WTC11 (cell line): ENCODE results near the gene ARL6IP5. TPM values are rescaled to one million over a fixed set of nuclear protein-coding genes. Genes with fewer than 3 reads are reported as not detected.

Experiments
- ATAC-seq: fragments of 200-7000 bp; cut with Tn5 transposase; 2 replicates; pipeline ENCODE4 v1.10.0; 2021; ENCODE audit warnings: mild to moderate bottlenecking, moderate library complexity
- CTCF ChIA-PET: fragments of 300-600 bp; sonication (Branson Sonifier 250); formaldehyde crosslinking; loops from one replicate; lab custom pipeline; 2021; ENCODE audit warnings: antibody characterized with exemption; lab: Charles Lee
- POLR2A ChIA-PET: fragments of 350-600 bp; sonication (Branson Sonifier 250); formaldehyde crosslinking; loops from one replicate; lab custom pipeline; 2021; ENCODE audit warnings: antibody characterized with exemption; lab: Charles Lee
- DNase-seq: peaks from one replicate; pipeline ENCODE4 v3.0.0; 2021; ENCODE audit warnings: low spot score
- H3K27ac Mint-ChIP-seq: 2 replicates; pipeline ENCODE4 v1.8.0; 2021; ENCODE audit warnings: mixed read lengths
- H3K27me3 Mint-ChIP-seq: 2 replicates; pipeline ENCODE4 v1.8.0; 2021; ENCODE audit warnings: low read depth, mild to moderate bottlenecking, moderate library complexity, mixed read lengths
- H3K36me3 Mint-ChIP-seq: 2 replicates; pipeline ENCODE4 v1.8.0; 2021; ENCODE audit warnings: mixed read lengths
- H3K4me1 Mint-ChIP-seq: 2 replicates; pipeline ENCODE4 v1.8.0; 2022; ENCODE audit warnings: mixed read lengths
- H3K4me3 Mint-ChIP-seq: 2 replicates; pipeline ENCODE4 v1.8.0; 2021; ENCODE audit warnings: mild to moderate bottlenecking, moderate library complexity, mixed read lengths
- H3K9me3 Mint-ChIP-seq: 2 replicates; pipeline ENCODE4 v1.8.0; 2021; ENCODE audit warnings: mixed read lengths
- CREM ChIP-seq: sonication (generic); formaldehyde crosslinking; IDR thresholded peaks from 2 replicates; pipeline ENCODE4 v1.8.1; 2022; ENCODE audit warnings: mild to moderate bottlenecking, missing genetic modification reagents, moderate library complexity
- GABPB1 ChIP-seq: sonication (generic); formaldehyde crosslinking; IDR thresholded peaks from 2 replicates; pipeline ENCODE4 v1.8.1; 2023; ENCODE audit warnings: mild to moderate bottlenecking, missing genetic modification reagents
- IRF2 ChIP-seq: sonication (generic); formaldehyde crosslinking; IDR thresholded peaks from 2 replicates; pipeline ENCODE4 v1.8.0; 2022; ENCODE audit warnings: low read depth, missing genetic modification reagents, borderline replicate concordance
- JAZF1 ChIP-seq: fragments of 250-450 bp; sonication (Bioruptor Pico); IDR thresholded peaks from 2 replicates; pipeline ENCODE4 v1.9.0; 2021; ENCODE audit warnings: moderate library complexity, mild to moderate bottlenecking, inconsistent platforms
- JUN ChIP-seq: sonication (generic); formaldehyde crosslinking; IDR thresholded peaks from 2 replicates; pipeline ENCODE4 v1.8.0; 2023; ENCODE audit warnings: mild to moderate bottlenecking, missing genetic modification reagents
- RORB ChIP-seq: fragments of 250-450 bp; sonication (Bioruptor Pico); IDR thresholded peaks from 2 replicates; pipeline ENCODE4 v1.9.0; 2021; ENCODE audit warnings: mild to moderate bottlenecking
- ZNF219 ChIP-seq: sonication (generic); formaldehyde crosslinking; IDR thresholded peaks from 2 replicates; pipeline ENCODE4 v1.8.0; 2023; ENCODE audit warnings: missing genetic modification reagents, mild to moderate bottlenecking, borderline replicate concordance
- ZNF396 ChIP-seq: fragments of 250-450 bp; sonication (Bioruptor Pico); IDR thresholded peaks from 2 replicates; pipeline ENCODE4 v1.8.0; 2021; ENCODE audit warnings: mild to moderate bottlenecking, moderate library complexity, borderline replicate concordance
- total RNA-seq: library from RNA; stranded (reverse); gene quantifications from 3 replicates; pipeline ENCODE4 v1.2.3, GENCODE V29; 2021
- TF ChIP-seq, protein P1 (sequence below): sonication (generic); formaldehyde crosslinking; IDR thresholded peaks from 2 replicates; pipeline ENCODE4 v1.8.1; 2023; ENCODE audit warnings: mild to moderate bottlenecking, missing genetic modification reagents
- TF ChIP-seq, protein P2 (sequence below): sonication (generic); formaldehyde crosslinking; IDR thresholded peaks from 2 replicates; pipeline ENCODE4 v1.8.0; 2023; ENCODE audit warnings: missing genetic modification reagents, mild to moderate bottlenecking, borderline replicate concordance
- TF ChIP-seq, protein P3 (sequence below): sonication (generic); formaldehyde crosslinking; IDR thresholded peaks from 2 replicates; pipeline ENCODE4 v1.8.1; 2023; ENCODE audit warnings: mild to moderate bottlenecking, missing genetic modification reagents, moderate library complexity
- TF ChIP-seq, protein P4 (sequence below): sonication (generic); formaldehyde crosslinking; IDR thresholded peaks from 2 replicates; pipeline ENCODE4 v1.8.0; 2022; ENCODE audit warnings: mild to moderate bottlenecking, missing genetic modification reagents
- TF ChIP-seq, protein P5 (sequence below): sonication (generic); formaldehyde crosslinking; IDR thresholded peaks from 2 replicates; pipeline ENCODE4 v1.8.0; 2023; ENCODE audit warnings: missing genetic modification reagents
- TF ChIP-seq, protein P6 (sequence below): fragments of 250-450 bp; sonication (Bioruptor Pico); conservative IDR thresholded peaks from 2 replicates; pipeline ENCODE4 v1.9.0; 2021; ENCODE audit warnings: mild to moderate bottlenecking

The ARL6IP5 gene
- total RNA-seq, 1 experiment from 2014 or later, result 28.4 TPM

DNA sequence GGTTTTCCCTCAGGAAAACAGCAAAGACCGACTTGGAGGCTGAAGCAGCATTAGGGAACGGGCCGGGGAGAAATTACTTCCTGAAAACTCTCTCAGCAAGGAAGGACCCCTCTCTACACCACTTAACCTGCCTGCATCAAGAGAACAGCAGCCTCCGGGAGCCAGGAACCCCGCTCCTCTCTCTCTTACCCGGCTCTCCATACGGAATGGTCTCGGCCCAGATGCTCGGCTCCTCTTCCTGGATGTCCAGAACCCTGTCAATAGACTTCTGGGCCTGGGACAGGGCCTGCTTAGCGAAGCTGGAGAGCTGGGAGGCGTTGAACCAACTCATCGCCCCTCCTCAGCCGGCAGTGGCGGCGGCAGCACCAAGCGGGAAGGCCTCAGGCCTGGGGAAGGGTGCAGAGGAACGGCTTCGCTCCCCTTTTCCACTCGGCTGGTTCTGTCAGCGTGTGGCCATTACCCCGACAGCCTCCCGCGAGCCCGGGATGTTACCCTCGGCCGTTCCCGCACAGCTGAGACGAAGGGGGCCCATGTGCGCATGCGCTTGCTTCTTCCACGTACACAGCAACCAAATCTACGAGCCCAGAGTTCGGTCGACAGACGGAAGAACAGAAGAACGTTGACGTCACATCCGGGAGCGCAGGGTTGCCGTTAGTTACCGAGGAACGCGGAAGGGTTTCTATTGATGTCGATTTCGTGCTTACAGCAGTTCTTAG lies 32.8 kb upstream of the ARL6IP5 start, which contains the start of gene TMF1 (continued):
- TF ChIP-seq, protein P1, sequence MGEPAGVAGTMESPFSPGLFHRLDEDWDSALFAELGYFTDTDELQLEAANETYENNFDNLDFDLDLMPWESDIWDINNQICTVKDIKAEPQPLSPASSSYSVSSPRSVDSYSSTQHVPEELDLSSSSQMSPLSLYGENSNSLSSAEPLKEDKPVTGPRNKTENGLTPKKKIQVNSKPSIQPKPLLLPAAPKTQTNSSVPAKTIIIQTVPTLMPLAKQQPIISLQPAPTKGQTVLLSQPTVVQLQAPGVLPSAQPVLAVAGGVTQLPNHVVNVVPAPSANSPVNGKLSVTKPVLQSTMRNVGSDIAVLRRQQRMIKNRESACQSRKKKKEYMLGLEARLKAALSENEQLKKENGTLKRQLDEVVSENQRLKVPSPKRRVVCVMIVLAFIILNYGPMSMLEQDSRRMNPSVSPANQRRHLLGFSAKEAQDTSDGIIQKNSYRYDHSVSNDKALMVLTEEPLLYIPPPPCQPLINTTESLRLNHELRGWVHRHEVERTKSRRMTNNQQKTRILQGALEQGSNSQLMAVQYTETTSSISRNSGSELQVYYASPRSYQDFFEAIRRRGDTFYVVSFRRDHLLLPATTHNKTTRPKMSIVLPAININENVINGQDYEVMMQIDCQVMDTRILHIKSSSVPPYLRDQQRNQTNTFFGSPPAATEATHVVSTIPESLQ (CRISPR knock-in tag), result no peak
- no peak for TF ChIP-seq RORB (CRISPR knock-in tag)
- TF ChIP-seq, protein P2, sequence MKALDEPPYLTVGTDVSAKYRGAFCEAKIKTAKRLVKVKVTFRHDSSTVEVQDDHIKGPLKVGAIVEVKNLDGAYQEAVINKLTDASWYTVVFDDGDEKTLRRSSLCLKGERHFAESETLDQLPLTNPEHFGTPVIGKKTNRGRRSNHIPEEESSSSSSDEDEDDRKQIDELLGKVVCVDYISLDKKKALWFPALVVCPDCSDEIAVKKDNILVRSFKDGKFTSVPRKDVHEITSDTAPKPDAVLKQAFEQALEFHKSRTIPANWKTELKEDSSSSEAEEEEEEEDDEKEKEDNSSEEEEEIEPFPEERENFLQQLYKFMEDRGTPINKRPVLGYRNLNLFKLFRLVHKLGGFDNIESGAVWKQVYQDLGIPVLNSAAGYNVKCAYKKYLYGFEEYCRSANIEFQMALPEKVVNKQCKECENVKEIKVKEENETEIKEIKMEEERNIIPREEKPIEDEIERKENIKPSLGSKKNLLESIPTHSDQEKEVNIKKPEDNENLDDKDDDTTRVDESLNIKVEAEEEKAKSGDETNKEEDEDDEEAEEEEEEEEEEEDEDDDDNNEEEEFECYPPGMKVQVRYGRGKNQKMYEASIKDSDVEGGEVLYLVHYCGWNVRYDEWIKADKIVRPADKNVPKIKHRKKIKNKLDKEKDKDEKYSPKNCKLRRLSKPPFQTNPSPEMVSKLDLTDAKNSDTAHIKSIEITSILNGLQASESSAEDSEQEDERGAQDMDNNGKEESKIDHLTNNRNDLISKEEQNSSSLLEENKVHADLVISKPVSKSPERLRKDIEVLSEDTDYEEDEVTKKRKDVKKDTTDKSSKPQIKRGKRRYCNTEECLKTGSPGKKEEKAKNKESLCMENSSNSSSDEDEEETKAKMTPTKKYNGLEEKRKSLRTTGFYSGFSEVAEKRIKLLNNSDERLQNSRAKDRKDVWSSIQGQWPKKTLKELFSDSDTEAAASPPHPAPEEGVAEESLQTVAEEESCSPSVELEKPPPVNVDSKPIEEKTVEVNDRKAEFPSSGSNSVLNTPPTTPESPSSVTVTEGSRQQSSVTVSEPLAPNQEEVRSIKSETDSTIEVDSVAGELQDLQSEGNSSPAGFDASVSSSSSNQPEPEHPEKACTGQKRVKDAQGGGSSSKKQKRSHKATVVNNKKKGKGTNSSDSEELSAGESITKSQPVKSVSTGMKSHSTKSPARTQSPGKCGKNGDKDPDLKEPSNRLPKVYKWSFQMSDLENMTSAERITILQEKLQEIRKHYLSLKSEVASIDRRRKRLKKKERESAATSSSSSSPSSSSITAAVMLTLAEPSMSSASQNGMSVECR (CRISPR knock-in tag), result no peak; the same call in 1 of the 2 replicates
- peak; percentile 94 for TF ChIP-seq CREM
- TF ChIP-seq IRF2 (CRISPR knock-in tag), result no peak
- peak; percentile 67 for TF ChIP-seq GABPB1 (CRISPR knock-in tag)
- TF ChIP-seq ZNF219 (CRISPR knock-in tag), result no peak
- TF ChIP-seq, protein P3, sequence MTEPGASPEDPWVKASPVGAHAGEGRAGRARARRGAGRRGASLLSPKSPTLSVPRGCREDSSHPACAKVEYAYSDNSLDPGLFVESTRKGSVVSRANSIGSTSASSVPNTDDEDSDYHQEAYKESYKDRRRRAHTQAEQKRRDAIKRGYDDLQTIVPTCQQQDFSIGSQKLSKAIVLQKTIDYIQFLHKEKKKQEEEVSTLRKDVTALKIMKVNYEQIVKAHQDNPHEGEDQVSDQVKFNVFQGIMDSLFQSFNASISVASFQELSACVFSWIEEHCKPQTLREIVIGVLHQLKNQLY (CRISPR knock-in tag), result no peak
- TF ChIP-seq, protein P4, sequence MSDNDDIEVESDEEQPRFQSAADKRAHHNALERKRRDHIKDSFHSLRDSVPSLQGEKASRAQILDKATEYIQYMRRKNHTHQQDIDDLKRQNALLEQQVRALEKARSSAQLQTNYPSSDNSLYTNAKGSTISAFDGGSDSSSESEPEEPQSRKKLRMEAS, result peak; percentile 64
- TF ChIP-seq, protein P5, sequence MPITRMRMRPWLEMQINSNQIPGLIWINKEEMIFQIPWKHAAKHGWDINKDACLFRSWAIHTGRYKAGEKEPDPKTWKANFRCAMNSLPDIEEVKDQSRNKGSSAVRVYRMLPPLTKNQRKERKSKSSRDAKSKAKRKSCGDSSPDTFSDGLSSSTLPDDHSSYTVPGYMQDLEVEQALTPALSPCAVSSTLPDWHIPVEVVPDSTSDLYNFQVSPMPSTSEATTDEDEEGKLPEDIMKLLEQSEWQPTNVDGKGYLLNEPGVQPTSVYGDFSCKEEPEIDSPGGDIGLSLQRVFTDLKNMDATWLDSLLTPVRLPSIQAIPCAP (CRISPR knock-in tag), result peak; percentile 51; the same call in 1 of the 2 replicates
- no peak for TF ChIP-seq JUN (CRISPR knock-in tag)
- TF ChIP-seq ZNF396 (CRISPR knock-in tag), result no peak

DNA sequence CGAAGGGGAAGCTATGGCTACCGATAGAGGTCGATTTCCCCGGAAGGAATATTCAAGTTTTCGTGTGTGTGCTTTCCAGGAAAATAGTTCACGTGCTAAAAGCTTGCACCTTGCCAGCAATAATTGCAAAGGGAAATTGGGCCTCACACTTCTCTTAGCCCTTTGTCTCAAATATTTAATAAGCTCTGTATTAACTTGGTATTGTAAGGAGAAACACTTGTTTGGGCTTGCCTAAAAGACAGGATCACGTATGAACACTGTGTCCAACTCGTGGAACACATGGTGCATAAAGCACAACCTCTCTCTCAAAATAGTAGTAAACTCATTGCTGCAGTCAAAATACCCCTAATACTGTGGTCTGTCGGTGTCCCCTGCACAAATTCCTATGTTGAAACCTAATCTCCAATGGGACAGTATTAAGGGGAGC lies 32.3 kb upstream of the ARL6IP5 start:
- ChIA-PET POLR2A (interaction anchor here (0.7 to 1.4 kb wide), 2 partner anchors 30 to 39 kb away, joined by 3 to 7 read pairs; partner anchors contain the start of gene EOGT), CTCF (no interaction called here)
- ATAC-seq (no peak; the same call in 1 of the 2 replicates), DNase-seq (no peak)
- Mint-ChIP-seq H3K9me3 (no peaks in the 10 kb centered on the region), H3K27ac (peak overlapping the region; percentile 98), H3K27me3 (no peaks in the 10 kb centered on the region), H3K36me3 (peaks cover 26% of the 10 kb centered on the region), H3K4me3 (peak overlapping the region; percentile 98), H3K4me1 (peaks cover 15% of the 10 kb centered on the region)
- TF ChIP-seq, protein P6, sequence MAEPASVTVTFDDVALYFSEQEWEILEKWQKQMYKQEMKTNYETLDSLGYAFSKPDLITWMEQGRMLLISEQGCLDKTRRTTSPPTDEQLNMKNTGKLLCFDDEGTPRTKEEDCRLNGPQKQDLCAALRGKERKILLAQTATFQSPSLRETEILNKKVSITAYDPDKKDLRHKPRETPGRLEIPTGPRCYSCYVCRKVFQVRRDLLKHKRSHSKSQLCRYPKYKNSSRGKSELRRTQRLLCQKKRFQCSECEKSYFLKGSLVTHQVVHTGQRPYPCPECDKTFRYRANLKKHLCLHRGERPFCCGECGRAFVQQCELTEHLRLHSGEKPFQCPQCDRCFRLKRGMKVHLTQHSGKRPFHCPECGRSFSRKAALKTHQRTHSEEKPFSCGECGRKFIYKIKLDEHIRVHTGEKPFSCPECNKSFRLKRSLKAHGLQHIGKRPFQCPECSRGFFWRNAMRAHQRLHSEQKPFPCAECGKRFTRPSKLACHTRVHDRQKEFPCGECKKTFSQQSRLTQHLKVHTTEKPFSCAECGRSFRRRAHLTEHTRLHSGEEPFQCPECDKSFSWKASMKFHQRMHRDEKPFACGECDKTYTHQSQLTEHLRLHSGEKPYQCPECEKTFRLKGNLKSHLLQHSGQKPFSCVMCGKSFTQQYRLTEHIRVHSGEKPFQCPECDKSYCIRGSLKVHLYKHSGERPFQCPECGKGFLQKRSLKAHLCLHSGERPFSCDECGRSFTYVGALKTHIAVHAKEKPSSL (CRISPR knock-in tag), result 0 out of 2 replicates have a peak, but pooled peaks have one; percentile 43
- no peak for TF ChIP-seq JAZF1 (CRISPR knock-in tag)
